ENCODE results near the gene SMURF2. TPM values are rescaled to one million over a fixed set of nuclear protein-coding genes. Genes with fewer than 3 reads are reported as not detected.

Gene SMURF2
- total RNA-seq, 4 donors from 2014 or later: 13.2 to 21.0 (median 20.5) TPM

DNA sequence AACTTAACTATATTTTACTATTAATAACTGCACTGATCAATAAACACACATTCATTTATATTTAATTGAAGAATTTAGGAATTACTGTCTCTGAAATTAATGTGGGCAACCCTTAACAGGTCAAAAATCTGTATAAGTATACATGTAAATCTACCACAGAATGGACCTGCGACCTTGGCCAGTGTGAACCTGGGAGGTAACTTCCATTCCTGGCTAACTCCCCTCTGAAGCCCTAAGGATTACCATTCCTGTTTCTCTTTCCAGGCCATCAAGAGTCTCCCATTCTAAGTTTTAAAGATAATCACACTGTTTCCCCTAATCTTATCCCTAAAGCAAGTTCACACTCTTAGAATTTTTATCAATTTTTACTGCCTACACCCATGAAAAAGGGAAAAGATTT lies 58.1 kb downstream of the SMURF2 start:
- intact Hi-C loops (cut with DNase I; ENCODE audit: low total_unique reads): no loop called here
- TF ChIP-seq, protein P1, sequence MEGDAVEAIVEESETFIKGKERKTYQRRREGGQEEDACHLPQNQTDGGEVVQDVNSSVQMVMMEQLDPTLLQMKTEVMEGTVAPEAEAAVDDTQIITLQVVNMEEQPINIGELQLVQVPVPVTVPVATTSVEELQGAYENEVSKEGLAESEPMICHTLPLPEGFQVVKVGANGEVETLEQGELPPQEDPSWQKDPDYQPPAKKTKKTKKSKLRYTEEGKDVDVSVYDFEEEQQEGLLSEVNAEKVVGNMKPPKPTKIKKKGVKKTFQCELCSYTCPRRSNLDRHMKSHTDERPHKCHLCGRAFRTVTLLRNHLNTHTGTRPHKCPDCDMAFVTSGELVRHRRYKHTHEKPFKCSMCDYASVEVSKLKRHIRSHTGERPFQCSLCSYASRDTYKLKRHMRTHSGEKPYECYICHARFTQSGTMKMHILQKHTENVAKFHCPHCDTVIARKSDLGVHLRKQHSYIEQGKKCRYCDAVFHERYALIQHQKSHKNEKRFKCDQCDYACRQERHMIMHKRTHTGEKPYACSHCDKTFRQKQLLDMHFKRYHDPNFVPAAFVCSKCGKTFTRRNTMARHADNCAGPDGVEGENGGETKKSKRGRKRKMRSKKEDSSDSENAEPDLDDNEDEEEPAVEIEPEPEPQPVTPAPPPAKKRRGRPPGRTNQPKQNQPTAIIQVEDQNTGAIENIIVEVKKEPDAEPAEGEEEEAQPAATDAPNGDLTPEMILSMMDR (IDR thresholded peaks at IDR 0.05): no peak
- no peak for TF ChIP-seq POLR2A (IDR thresholded peaks at IDR 0.05)
- WGBS, 2 donors: 74 to 89% methylated on average over 1 of the region's 1 CpG
- H3K4me3 ChIP-seq (ENCODE audit: low read depth, poor library complexity, severe bottlenecking): no peak overlapping the region
- no peak for DNase-seq (ENCODE audit: low spot score in 2 of 2)

GRCh38 chr17:64599827-64600226 lies 62.3 kb downstream of the SMURF2 start:
- 83 to 89% methylated on average over 1 of the region's 1 CpG for WGBS, 2 donors
- intact Hi-C loops (cut with DNase I; ENCODE audit: low total_unique reads): no loop called here
- no peak for TF ChIP-seq POLR2A (IDR thresholded peaks at IDR 0.05)
- TF ChIP-seq, protein P1 (IDR thresholded peaks at IDR 0.05): no peak

DNA sequence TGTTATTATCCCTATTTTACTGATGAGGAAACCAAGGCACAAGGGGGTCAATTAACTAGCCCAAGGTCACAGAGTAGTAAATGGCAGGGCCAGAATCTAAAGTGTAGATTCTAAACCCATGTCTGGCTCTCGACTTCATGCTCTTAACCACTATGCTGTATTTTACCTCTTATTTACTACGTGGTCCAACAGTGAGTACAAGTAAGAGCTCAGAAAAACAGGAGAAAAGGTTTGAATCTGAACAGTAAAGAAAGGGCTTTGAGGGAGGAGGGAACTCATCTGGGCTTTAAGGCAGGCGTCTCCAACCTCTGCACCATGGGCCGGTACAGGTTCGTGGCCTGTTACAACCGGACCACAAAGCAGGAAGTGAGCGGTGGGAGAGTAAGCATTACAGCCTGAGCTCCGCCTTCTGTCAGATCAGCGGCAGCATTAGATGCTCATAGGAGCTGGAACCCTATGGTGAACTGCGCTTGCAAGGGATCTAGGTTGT lies 62.9 kb downstream of the SMURF2 start:
- 78 to 85% methylated on average over 10 of the region's 10 CpGs for WGBS, 2 donors
- TF ChIP-seq POLR2A (IDR thresholded peaks at IDR 0.05): no peak
- TF ChIP-seq, protein P1 (IDR thresholded peaks at IDR 0.05): no peak
- H3K4me3 ChIP-seq (ENCODE audit: low read depth, poor library complexity, severe bottlenecking): no peak overlapping the region
- no peak for DNase-seq (ENCODE audit: low spot score in 2 of 2)
- intact Hi-C loops (cut with DNase I; ENCODE audit: low total_unique reads): no loop called here

More at GRCh38 chr17:64599827-64600226, 62.3 kb downstream of the SMURF2 start:
- DNase-seq (ENCODE audit: low spot score in 2 of 2): no peak
- no peak overlapping the region for H3K4me3 ChIP-seq (ENCODE audit: low read depth, poor library complexity, severe bottlenecking)

- no peak for DNase-seq (ENCODE audit: low spot score in 2 of 2)
- H3K4me3 ChIP-seq (ENCODE audit: low read depth, poor library complexity, severe bottlenecking): no peak overlapping the region
- intact Hi-C loops (cut with DNase I; ENCODE audit: low total_unique reads): no loop called here
- 79% methylated on average over 2 of the region's 2 CpGs for WGBS, 2 donors
- TF ChIP-seq, protein P1 (IDR thresholded peaks at IDR 0.05): no peak
- TF ChIP-seq POLR2A (IDR thresholded peaks at IDR 0.05): no peak
Observed at GRCh38 chr17:64598672-64599071, 63.4 kb downstream of the SMURF2 start.

GRCh38 chr17:64596988-64597387 lies 65.1 kb downstream of the SMURF2 start:
- 97% methylated on average over 1 of the region's 1 CpG for WGBS, 2 donors
- TF ChIP-seq, protein P1 (IDR thresholded peaks at IDR 0.05): no peak
- TF ChIP-seq POLR2A (IDR thresholded peaks at IDR 0.05): no peak
- H3K4me3 ChIP-seq (ENCODE audit: low read depth, poor library complexity, severe bottlenecking): no peak overlapping the region
- DNase-seq (ENCODE audit: low spot score in 2 of 2): no peak
- intact Hi-C loops (cut with DNase I; ENCODE audit: low total_unique reads): no loop called here

GRCh38 chr17:64596439-64596838 lies 65.7 kb downstream of the SMURF2 start:
- TF ChIP-seq, protein P1 (IDR thresholded peaks at IDR 0.05): no peak
- no peak for TF ChIP-seq POLR2A (IDR thresholded peaks at IDR 0.05)
- WGBS, 2 donors: 86 to 93% methylated on average over 2 of the region's 2 CpGs
- intact Hi-C loops (cut with DNase I; ENCODE audit: low total_unique reads): no loop called here
- no peak for DNase-seq (ENCODE audit: low spot score in 2 of 2)
- H3K4me3 ChIP-seq (ENCODE audit: low read depth, poor library complexity, severe bottlenecking): no peak overlapping the region
